Vagina (tissue), 2 donors: ENCODE measurements around the gene LSM4.

Experiments
- CTCF ChIP-seq, 3 experiments: fragments of 450-650 bp in 2 of 3; fragments of 200-600 bp in 1 of 3; sonication (generic) in 1 of 3; IDR thresholded peaks; one replicate each; pipeline ENCODE4 v1.5.1; 2017 to 2019; ENCODE audit warnings: antibody characterized with exemption in 3 of 3, mild to moderate bottlenecking in 2 of 3, moderate library complexity in 2 of 3
- POLR2A ChIP-seq, 2 donors: fragments of 450-650 bp; IDR thresholded peaks; one replicate each; pipeline ENCODE4 v1.6.1; 2017; ENCODE audit warnings: antibody characterized with exemption in 2 of 2, mild to moderate bottlenecking in 2 of 2, moderate library complexity in 2 of 2
- POLR2AphosphoS5 ChIP-seq, 2 donors: sonication (generic); formaldehyde crosslinking; IDR thresholded peaks; one replicate each; pipeline ENCODE4 v1.9.0; 2017; ENCODE audit warnings: antibody characterized with exemption in 2 of 2, mild to moderate bottlenecking in 2 of 2, low read depth in 1 of 2; ENCODE audit not compliant: insufficient read depth in 1 of 2

- no peak for TF ChIP-seq CTCF (IDR thresholded peaks at IDR 0.05)
- no peak for TF ChIP-seq POLR2AphosphoS5 (IDR thresholded peaks at IDR 0.05; ENCODE audit: insufficient read depth in 1 of 2, low read depth in 1 of 2)
- no peak for TF ChIP-seq POLR2A (IDR thresholded peaks at IDR 0.05)
Observed at GRCh38 chr19:18298601-18299000, 24.3 kb downstream of the LSM4 start.
